B cell (primary cell): ENCODE data around the gene DCAF15.

Experiments used
- CTCF ChIP-seq: fragments of 200-600 bp; IDR thresholded peaks from one replicate; pipeline ENCODE4 v1.8.0; 2022; ENCODE audit warnings: antibody characterized with exemption, mild to moderate bottlenecking
- EZH2 ChIP-seq: IDR thresholded peaks from 2 replicates; pipeline ENCODE4 v1.6.1; 2012; ENCODE audit warnings: borderline replicate concordance, low read depth, mild to moderate bottlenecking, moderate library complexity, low read length; ENCODE audit not compliant: insufficient read depth, poor library complexity, severe bottlenecking

- TF ChIP-seq CTCF (no peak), EZH2 (no peak)
These were observed 13.1 kb downstream of the DCAF15 start for GRCh38 chr19:13965377-13965896.
